ENCODE data around the gene FUT7.

- TF ChIP-seq CTCF (IDR thresholded peaks at IDR 0.05) (no peak), POLR2A (IDR thresholded peaks at IDR 0.05) (no peak)
Measured at GRCh38 chr9:137050570-137050969, 18.7 kb upstream of the FUT7 start.

Data from thyroid gland (tissue), 4 donors.